Central memory CD8-positive, alpha-beta T cell (primary cell): Measurements from ENCODE around the gene ST6GALNAC3.

Source experiments
- ATAC-seq: fragments of 150-1000 bp; cut with Tn5 transposase; replicated peaks from 2 replicates; pipeline ENCODE4 v1.10.0; 2022; ENCODE audit warnings: mild to moderate bottlenecking, moderate FRiP score, moderate number of reproducible peaks; ENCODE audit not compliant: poor library complexity, severe bottlenecking; ENCODE audit errors: extremely low read depth
- DNase-seq, 2 donors: peaks; one replicate each; pipeline ENCODE4 v3.0.0; 2021; ENCODE audit warnings: low spot score in 2 of 2
- H3K27ac Mint-ChIP-seq: one replicate; pipeline ENCODE4 v1.8.0; 2022; ENCODE audit warnings: low read depth, mild to moderate bottlenecking, moderate library complexity, mixed read lengths
- H3K27me3 Mint-ChIP-seq: one replicate; pipeline ENCODE4 v1.8.0; 2022; ENCODE audit warnings: mixed read lengths
- H3K36me3 Mint-ChIP-seq: one replicate; pipeline ENCODE4 v1.8.0; 2022; ENCODE audit warnings: mild to moderate bottlenecking, moderate library complexity, mixed read lengths; ENCODE audit not compliant: insufficient read depth
- H3K4me1 Mint-ChIP-seq: one replicate; pipeline ENCODE4 v1.8.0; 2022; ENCODE audit warnings: mixed read lengths
- H3K4me3 Mint-ChIP-seq: one replicate; pipeline ENCODE4 v1.8.0; 2022; ENCODE audit warnings: mild to moderate bottlenecking, moderate library complexity, mixed read lengths
- H3K9me3 Mint-ChIP-seq: one replicate; pipeline ENCODE4 v1.8.0; 2022; ENCODE audit warnings: mixed read lengths

The ST6GALNAC3 gene

DNA sequence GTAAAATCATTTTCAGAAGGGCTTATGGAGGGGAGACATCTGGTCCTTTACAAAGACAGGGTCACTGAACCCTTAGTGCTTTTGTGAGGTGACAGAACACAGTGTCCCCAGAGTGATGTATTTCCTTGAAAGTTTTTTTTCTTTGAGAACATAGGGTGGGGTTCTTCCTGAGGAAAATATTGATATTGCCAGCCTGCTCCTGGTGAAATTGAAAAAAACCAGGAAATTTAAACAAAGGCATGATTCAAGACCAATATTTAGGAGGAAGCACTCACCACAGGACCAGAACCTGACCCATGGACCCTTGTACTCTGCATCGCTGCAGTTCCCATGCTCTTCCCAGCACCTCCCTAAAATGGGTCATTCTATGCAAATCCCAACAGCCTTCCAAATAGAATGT, 63.7 kb downstream of the ST6GALNAC3 start:
- no peak overlapping the region for H3K27ac Mint-ChIP-seq
- no peaks in the 10 kb centered on the region for H3K9me3 Mint-ChIP-seq
- H3K27me3 Mint-ChIP-seq, result peaks cover 6% of the 10 kb centered on the region
- DNase-seq (no peak), ATAC-seq (no peak)
- no peaks in the 10 kb centered on the region for H3K4me1 Mint-ChIP-seq
- no peak overlapping the region for H3K4me3 Mint-ChIP-seq
- H3K36me3 Mint-ChIP-seq, result peaks cover 2% of the 10 kb centered on the region

GRCh38 chr1:76140227-76140626, 65.7 kb downstream of the ST6GALNAC3 start:
- H3K36me3 Mint-ChIP-seq, result peaks cover 2% of the 10 kb centered on the region
- DNase-seq, result no peak
- H3K4me1 Mint-ChIP-seq, result no peaks in the 10 kb centered on the region
- peaks cover 6% of the 10 kb centered on the region for H3K27me3 Mint-ChIP-seq
- no peak overlapping the region for H3K27ac Mint-ChIP-seq
- H3K4me3 Mint-ChIP-seq, result no peak overlapping the region
- no peaks in the 10 kb centered on the region for H3K9me3 Mint-ChIP-seq
- no peak for ATAC-seq

DNA sequence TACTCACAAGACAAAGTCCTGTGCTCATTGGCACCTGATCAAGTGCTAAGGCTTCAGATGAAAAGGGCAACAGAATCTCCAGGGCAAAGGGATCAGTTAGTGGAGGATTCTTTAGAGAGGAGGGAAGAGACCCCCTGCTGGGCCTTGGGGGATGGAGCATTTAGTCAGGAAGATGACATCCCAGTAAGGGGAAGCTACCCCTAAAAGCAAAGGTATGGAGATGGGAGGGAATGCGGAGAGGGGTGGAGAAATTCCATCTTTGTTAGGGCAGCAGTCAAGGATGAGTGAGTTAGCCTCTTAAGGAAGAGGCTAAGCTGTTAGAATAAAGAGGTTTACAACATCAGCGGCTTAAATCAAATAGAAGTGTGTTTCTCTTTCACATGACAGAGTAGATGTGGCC, 67.4 kb downstream of the ST6GALNAC3 start:
- ATAC-seq (no peak), DNase-seq (no peak)
- Mint-ChIP-seq H3K36me3 (peaks cover 2% of the 10 kb centered on the region), H3K4me1 (no peaks in the 10 kb centered on the region), H3K9me3 (no peaks in the 10 kb centered on the region), H3K27ac (peak overlapping the region; percentile 16), H3K4me3 (no peak overlapping the region), H3K27me3 (peaks cover 16% of the 10 kb centered on the region)

DNA sequence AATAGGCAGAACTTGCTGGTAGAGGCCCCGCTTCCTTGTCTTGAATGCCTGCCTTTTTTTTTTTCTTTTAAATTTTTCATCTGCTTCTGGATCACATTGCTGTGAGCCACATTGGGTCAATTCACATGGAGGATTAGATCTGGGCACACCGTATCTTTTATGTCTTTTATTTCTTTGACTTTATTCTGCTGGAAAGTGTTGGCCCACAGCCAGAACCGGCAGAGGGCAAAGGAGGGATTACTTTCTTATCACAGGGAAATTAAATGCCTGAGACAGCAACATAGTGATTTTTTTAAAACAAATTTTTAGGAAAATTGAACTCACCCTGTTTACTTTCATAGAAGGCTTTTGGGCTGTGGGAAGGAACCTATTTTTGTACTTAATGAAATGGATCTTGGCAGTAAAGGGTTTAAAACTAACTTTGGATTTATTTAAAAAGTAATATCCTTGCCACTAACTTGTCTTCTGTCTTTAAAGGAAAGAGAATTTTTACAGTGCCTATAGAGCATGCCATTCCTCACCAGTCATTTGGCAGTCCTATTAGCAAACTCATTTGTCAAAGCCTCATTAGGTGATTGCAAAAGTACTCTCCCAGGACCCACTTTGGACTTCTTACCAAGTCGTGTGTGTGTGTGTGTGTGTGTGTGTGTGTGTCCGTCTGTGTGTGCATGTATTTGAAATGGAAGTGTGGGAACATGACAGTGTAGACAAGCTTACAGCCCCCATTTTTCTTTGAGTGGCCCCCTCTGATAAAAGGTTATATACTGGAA, 68.4 kb downstream of the ST6GALNAC3 start:
- peaks cover 22% of the 10 kb centered on the region for H3K27me3 Mint-ChIP-seq
- no peak for DNase-seq
- ATAC-seq, result no peak
- H3K27ac Mint-ChIP-seq, result no peak overlapping the region
- H3K4me3 Mint-ChIP-seq, result no peak overlapping the region
- no peaks in the 10 kb centered on the region for H3K9me3 Mint-ChIP-seq
- H3K4me1 Mint-ChIP-seq, result no peaks in the 10 kb centered on the region
- H3K36me3 Mint-ChIP-seq, result no peaks in the 10 kb centered on the region

DNA sequence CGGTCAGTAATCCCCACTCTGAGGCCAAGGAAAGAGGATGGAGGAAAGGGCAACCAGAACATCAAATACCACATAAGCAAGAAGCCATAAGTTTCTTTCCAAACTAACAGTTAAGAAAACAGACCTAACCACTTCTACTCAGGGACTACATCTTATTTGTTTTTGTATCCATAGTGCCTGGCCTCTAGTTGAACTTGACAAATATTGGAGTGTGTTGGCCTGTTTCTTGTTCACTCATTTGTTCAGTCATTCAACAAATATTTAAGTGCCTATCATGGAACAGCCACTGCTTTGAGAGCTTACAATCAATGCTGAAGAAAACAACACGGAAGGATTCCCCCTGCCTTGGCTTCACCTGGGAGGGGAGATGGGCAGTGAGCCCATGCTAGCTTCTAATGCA, 69.7 kb downstream of the ST6GALNAC3 start:
- H3K27ac Mint-ChIP-seq, result no peak overlapping the region
- no peak for ATAC-seq
- no peak for DNase-seq
- H3K4me1 Mint-ChIP-seq, result no peaks in the 10 kb centered on the region
- no peaks in the 10 kb centered on the region for H3K36me3 Mint-ChIP-seq
- no peaks in the 10 kb centered on the region for H3K9me3 Mint-ChIP-seq
- no peak overlapping the region for H3K4me3 Mint-ChIP-seq
- H3K27me3 Mint-ChIP-seq, result peaks cover 33% of the 10 kb centered on the region

- H3K4me1 Mint-ChIP-seq, result no peaks in the 10 kb centered on the region
- H3K4me3 Mint-ChIP-seq, result no peak overlapping the region
- H3K27ac Mint-ChIP-seq, result no peak overlapping the region
- ATAC-seq (no peak), DNase-seq (no peak)
- H3K9me3 Mint-ChIP-seq, result no peaks in the 10 kb centered on the region
- H3K36me3 Mint-ChIP-seq, result no peaks in the 10 kb centered on the region
- H3K27me3 Mint-ChIP-seq, result peaks cover 33% of the 10 kb centered on the region
Observed at GRCh38 chr1:76145332-76145731, 70.8 kb downstream of the ST6GALNAC3 start.

DNA sequence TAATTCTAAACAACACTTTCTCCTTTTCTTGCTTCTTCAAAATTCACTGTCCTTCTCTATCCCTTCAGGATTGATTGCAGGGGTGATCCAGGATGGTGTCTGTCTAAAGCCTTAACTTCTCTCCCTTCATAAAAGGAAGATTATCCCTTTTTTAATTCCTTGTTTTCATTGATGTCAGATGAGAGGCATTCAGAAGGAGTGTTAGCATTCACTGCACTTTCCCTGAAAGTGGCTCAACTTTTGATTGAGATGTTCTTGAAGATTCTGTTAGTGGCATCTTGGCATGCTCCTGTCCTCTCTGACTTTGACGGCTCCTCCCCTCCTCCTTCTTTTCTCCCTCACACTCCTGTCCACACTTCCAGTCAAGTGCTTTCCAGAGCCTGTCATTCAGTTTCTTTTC, 71.6 kb downstream of the ST6GALNAC3 start:
- H3K27me3 Mint-ChIP-seq, result peaks cover 33% of the 10 kb centered on the region
- H3K36me3 Mint-ChIP-seq, result no peaks in the 10 kb centered on the region
- H3K9me3 Mint-ChIP-seq, result no peaks in the 10 kb centered on the region

GRCh38 chr1:76147917-76148316, 73.4 kb downstream of the ST6GALNAC3 start:
- ATAC-seq (no peak), DNase-seq (no peak)
- no peaks in the 10 kb centered on the region for H3K4me1 Mint-ChIP-seq
- H3K27ac Mint-ChIP-seq, result no peak overlapping the region
- no peaks in the 10 kb centered on the region for H3K9me3 Mint-ChIP-seq
- no peak overlapping the region for H3K4me3 Mint-ChIP-seq
- peaks cover 27% of the 10 kb centered on the region for H3K27me3 Mint-ChIP-seq
- no peaks in the 10 kb centered on the region for H3K36me3 Mint-ChIP-seq

More for the DNA sequence above, 71.6 kb downstream of the ST6GALNAC3 start:
- no peaks in the 10 kb centered on the region for H3K4me1 Mint-ChIP-seq
- DNase-seq, result no peak
- no peak overlapping the region for H3K4me3 Mint-ChIP-seq
- ATAC-seq, result no peak
- H3K27ac Mint-ChIP-seq, result no peak overlapping the region

- no peak for ATAC-seq
- Mint-ChIP-seq H3K4me1 (no peaks in the 10 kb centered on the region), H3K4me3 (no peak overlapping the region), H3K9me3 (no peaks in the 10 kb centered on the region), H3K27me3 (peaks cover 27% of the 10 kb centered on the region), H3K36me3 (no peaks in the 10 kb centered on the region), H3K27ac (no peak overlapping the region)
- no peak for DNase-seq
Observed at GRCh38 chr1:76148460-76148859, 73.9 kb downstream of the ST6GALNAC3 start.

DNA sequence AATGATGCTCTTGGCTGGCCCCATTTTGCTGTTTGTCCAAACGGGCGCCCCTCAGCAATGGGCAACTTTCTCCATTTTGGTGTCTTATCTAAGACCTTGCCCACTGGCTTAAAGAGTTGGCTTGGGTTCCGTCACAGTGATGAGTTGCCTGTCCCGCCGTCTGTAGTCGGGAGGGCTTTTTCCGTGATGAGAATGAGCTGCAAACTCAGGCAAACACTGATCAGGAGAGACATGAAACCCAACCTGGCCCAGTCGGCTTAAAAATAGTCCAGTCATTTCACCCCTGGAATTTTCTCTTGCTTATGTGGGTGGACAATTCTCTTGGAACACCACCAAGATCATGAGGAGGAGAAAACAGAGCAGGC, 79.3 kb downstream of the ST6GALNAC3 start:
- no peak overlapping the region for H3K27ac Mint-ChIP-seq
- no peak for DNase-seq
- no peaks in the 10 kb centered on the region for H3K36me3 Mint-ChIP-seq
- H3K4me3 Mint-ChIP-seq, result peak overlapping the region; percentile 79
- peaks cover 3% of the 10 kb centered on the region for H3K27me3 Mint-ChIP-seq
- H3K9me3 Mint-ChIP-seq, result no peaks in the 10 kb centered on the region
- ATAC-seq, result no peak
- peaks cover 11% of the 10 kb centered on the region for H3K4me1 Mint-ChIP-seq

- DNase-seq, result peak; percentile 62 to 73
- Mint-ChIP-seq H3K36me3 (no peaks in the 10 kb centered on the region), H3K9me3 (no peaks in the 10 kb centered on the region), H3K4me1 (peaks cover 11% of the 10 kb centered on the region), H3K4me3 (peak overlapping the region; percentile 79), H3K27ac (peak overlapping the region; percentile 79), H3K27me3 (no peaks in the 10 kb centered on the region)
- peak; percentile 93 for ATAC-seq
Observed at GRCh38 chr1:76154206-76154956, 79.8 kb downstream of the ST6GALNAC3 start.

DNA sequence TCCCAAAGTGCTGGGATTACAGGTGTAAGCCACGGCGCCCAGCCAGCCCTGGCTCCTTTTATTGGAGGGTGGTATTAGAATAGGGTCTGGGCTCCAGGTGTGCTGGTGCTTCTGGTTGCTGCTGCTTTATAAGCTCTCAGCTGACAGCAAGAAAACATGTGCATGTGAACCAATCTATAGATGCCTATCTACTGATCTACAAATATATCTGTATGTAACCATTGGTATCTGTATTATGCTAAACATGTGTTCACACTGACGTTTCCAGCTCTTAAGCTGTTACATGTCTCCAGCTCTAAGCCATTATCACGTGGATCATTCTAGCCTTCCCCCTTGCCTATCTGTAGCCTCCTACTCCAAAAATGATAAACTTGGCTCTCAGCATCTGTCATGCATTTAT, 82.4 kb downstream of the ST6GALNAC3 start:
- no peaks in the 10 kb centered on the region for H3K36me3 Mint-ChIP-seq
- no peaks in the 10 kb centered on the region for H3K9me3 Mint-ChIP-seq
- no peaks in the 10 kb centered on the region for H3K27me3 Mint-ChIP-seq
- H3K27ac Mint-ChIP-seq, result no peak overlapping the region
- ATAC-seq (no peak), DNase-seq (no peak)
- H3K4me3 Mint-ChIP-seq, result no peak overlapping the region
- H3K4me1 Mint-ChIP-seq, result peaks cover 11% of the 10 kb centered on the region

DNA sequence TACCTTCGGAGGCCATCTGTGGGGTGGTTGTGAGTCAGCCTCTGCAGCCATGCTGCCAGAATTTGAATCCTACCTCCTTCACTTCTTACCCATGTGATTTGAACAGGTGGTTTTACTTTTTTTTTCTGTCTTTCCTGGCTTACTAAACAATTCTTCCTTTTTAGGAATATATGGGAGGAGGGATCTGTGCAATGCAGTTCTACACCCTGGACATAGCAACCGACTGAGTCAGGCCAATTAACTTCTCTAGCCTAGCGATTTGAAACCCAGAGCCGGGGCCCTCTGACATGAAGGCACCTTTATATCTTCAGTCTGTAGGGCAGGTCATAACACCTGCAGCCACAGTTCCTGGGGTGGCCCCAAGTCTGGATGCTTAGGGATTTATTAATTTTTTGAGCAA, 83.6 kb downstream of the ST6GALNAC3 start:
- no peak for DNase-seq
- H3K27me3 Mint-ChIP-seq, result no peaks in the 10 kb centered on the region
- no peak overlapping the region for H3K27ac Mint-ChIP-seq
- no peaks in the 10 kb centered on the region for H3K36me3 Mint-ChIP-seq
- H3K9me3 Mint-ChIP-seq, result no peaks in the 10 kb centered on the region
- peaks cover 11% of the 10 kb centered on the region for H3K4me1 Mint-ChIP-seq
- no peak for ATAC-seq
- H3K4me3 Mint-ChIP-seq, result no peak overlapping the region
